ENCODE results near the gene CRMP1.

The CRMP1 gene

DNA sequence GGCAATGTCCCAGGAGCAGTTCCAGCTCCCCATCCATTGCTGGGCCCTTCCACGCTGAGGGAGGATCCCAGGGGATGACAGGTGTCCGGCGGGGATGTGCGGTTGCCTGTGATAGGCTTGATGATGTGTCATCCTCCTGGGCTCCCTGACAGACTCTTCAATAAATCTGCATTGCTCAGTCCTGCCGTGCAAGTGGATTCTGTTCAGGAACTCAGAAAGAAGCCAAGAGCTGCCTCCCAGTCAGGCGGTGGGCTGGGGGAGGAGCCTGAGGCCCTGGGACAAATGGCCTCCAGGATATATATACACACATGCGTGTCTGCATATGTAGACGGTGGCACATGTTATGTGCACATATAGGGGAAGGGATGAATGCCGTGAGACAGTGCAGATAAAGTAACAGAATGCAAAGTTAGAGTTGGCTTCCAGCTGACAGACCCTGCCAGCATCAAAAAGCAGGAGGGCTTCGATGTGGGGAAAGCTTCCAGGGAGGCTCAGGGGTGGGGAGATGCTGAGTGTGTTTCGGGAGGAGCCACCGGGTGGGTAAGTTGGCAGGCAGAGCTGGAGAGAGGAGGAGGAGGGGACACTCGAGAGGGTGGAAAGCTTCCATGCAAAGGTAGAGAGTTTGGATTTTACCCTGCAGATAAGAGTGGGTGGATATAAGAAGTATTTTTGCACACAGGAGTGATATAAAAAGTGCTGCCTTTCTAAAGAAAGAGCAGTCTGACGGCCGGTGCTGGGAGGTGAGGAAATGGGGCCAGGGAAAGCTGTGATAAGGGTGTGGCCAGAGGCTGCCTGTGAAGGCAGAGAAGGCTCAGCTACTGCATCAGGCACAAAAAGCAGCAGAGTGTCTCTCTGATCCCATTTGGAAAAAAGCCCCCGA lies 28.5 kb upstream of the CRMP1 start:
- DNase-seq (ENCODE audit: low read depth): no peak
- TF ChIP-seq CTCF (conservative IDR thresholded peaks at IDR 0.05; ENCODE audit: low read length): no peak
- H3K4me3 ChIP-seq (ENCODE audit: low read length): no peak overlapping the region

- no peak for TF ChIP-seq CTCF (conservative IDR thresholded peaks at IDR 0.05; ENCODE audit: low read length)
- no peak for DNase-seq (ENCODE audit: low read depth)
- H3K4me3 ChIP-seq (ENCODE audit: low read length): no peak overlapping the region
Measured at GRCh38 chr4:5919571-5919970, 26.7 kb upstream of the CRMP1 start.

DNA sequence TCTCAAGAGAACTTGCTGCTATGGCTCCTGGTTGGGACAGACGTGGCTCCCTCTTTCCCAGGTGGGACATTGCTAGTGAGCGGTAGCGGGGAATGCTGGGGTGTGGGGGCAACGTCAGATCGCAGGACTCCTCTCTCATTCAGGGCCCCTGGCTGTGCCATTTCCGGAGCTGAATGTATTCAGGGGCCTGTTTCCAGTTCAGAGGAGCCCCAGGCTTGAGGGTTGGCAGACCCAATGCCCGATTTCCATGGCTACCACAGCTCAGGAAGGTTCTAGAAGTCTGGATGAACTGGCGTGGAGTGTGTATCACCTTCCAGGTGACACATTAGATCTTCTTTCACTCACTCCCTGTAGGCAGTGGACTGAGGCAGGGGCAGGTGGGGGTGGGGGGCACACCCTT lies 26.2 kb upstream of the CRMP1 start:
- no peak for TF ChIP-seq CTCF (conservative IDR thresholded peaks at IDR 0.05; ENCODE audit: low read length)
- no peak for DNase-seq (ENCODE audit: low read depth)
- no peak overlapping the region for H3K4me3 ChIP-seq (ENCODE audit: low read length)

- no peak overlapping the region for H3K4me3 ChIP-seq (ENCODE audit: low read length)
- DNase-seq (ENCODE audit: low read depth): no peak
- TF ChIP-seq CTCF (conservative IDR thresholded peaks at IDR 0.05; ENCODE audit: low read length): no peak
Measured at GRCh38 chr4:5918331-5918985, 25.6 kb upstream of the CRMP1 start.

- DNase-seq (ENCODE audit: low read depth): no peak
- H3K4me3 ChIP-seq (ENCODE audit: low read length): no peak overlapping the region
- TF ChIP-seq CTCF (conservative IDR thresholded peaks at IDR 0.05; ENCODE audit: low read length): no peak
Measured at GRCh38 chr4:5917672-5918071, 24.8 kb upstream of the CRMP1 start.

DNA sequence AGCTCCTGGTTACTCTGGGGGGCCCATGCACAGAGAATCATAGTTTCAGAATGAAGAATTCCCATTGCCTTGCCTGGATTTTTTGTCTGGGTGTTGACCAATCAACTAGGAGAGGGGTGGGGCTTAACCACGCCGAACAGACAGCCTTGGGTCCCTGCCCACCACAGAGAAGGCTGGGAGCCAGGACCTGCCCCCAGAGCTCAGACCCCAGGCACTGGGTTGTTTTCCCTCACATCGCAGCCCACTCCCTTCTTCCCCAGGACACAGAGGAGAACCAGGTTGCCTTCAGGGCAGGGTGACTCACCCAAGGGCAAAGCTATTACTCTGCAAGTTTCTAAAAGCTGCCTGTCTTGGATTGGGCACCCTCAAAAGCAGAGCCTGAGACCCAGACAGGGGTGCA lies 23.3 kb upstream of the CRMP1 start:
- TF ChIP-seq CTCF (conservative IDR thresholded peaks at IDR 0.05; ENCODE audit: low read length): no peak
- DNase-seq (ENCODE audit: low read depth): no peak
- H3K4me3 ChIP-seq (ENCODE audit: low read length): no peak overlapping the region

GRCh38 chr4:5913454-5913853 lies 20.6 kb upstream of the CRMP1 start:
- DNase-seq (ENCODE audit: low read depth): no peak
- TF ChIP-seq CTCF (conservative IDR thresholded peaks at IDR 0.05; ENCODE audit: low read length): no peak
- H3K4me3 ChIP-seq (ENCODE audit: low read length): no peak overlapping the region

Data from AG10803 (cell line).